Osteoblast (primary cell): ENCODE results near the gene GINS3. TPM values are rescaled to one million over a fixed set of nuclear protein-coding genes. Genes with fewer than 3 reads are reported as not detected.
A peak's percentile ranks its signal among the peaks of the same experiment; 100 is the strongest.

Experiments used
- DNase-seq: peaks from one replicate; pipeline ENCODE4 v3.0.0; 2011; ENCODE audit warnings: low spot score, mixed read lengths; ENCODE audit not compliant: insufficient read length; ENCODE audit errors: missing footprints
- H2AFZ ChIP-seq: 2 replicates; pipeline ENCODE4 v1.6.0; 2011; ENCODE audit warnings: mild to moderate bottlenecking, low read length
- H3K27ac ChIP-seq: 2 replicates; pipeline ENCODE4 v1.5.1; 2011; ENCODE audit warnings: mild to moderate bottlenecking, low read depth, low read length, moderate library complexity
- H3K27me3 ChIP-seq: 2 replicates; pipeline ENCODE4 v1.6.0; 2012; ENCODE audit warnings: mild to moderate bottlenecking, control low read depth, inconsistent platforms, low read length, moderate library complexity; ENCODE audit not compliant: insufficient read depth
- H3K36me3 ChIP-seq: 2 replicates; pipeline ENCODE4 v1.5.1; 2011; ENCODE audit warnings: mild to moderate bottlenecking, low read length, control low read depth, moderate library complexity; ENCODE audit not compliant: insufficient read depth
- H3K4me1 ChIP-seq: 2 replicates; pipeline ENCODE4 v1.5.1; 2011; ENCODE audit warnings: mild to moderate bottlenecking, low read length, control low read depth, moderate library complexity; ENCODE audit not compliant: insufficient read depth
- H3K4me2 ChIP-seq: 2 replicates; pipeline ENCODE4 v1.6.0; 2011; ENCODE audit warnings: mild to moderate bottlenecking, low read length; ENCODE audit not compliant: insufficient read depth
- H3K4me3 ChIP-seq: fragments of 200-600 bp; sonication (generic); 3 replicates; pipeline ENCODE4 v1.5.1; 2012; ENCODE audit warnings: mild to moderate bottlenecking, low read length, inconsistent platforms; ENCODE audit not compliant: insufficient read depth
- H3K79me2 ChIP-seq: 2 replicates; pipeline ENCODE4 v1.6.0; 2012; ENCODE audit warnings: mild to moderate bottlenecking, low read length, control low read depth, inconsistent platforms; ENCODE audit not compliant: insufficient read depth
- H3K9me3 ChIP-seq: 2 replicates; pipeline ENCODE4 v1.5.1; 2011; ENCODE audit warnings: low read depth, low read length, control low read depth
- H4K20me1 ChIP-seq: 2 replicates; pipeline ENCODE4 v1.6.0; 2012; ENCODE audit warnings: mild to moderate bottlenecking, low read length, control low read depth; ENCODE audit not compliant: insufficient read depth
- CTCF ChIP-seq: IDR thresholded peaks from 2 replicates; pipeline ENCODE4 v1.5.1; 2011; ENCODE audit warnings: mild to moderate bottlenecking, low read depth, low read length, moderate library complexity; ENCODE audit errors: extremely low read depth
- total RNA-seq: library from RNA; depleted of rRNA; stranded (reverse); fragments of >200 nt; gene quantifications from 2 replicates; pipeline ENCODE4 v1.2.3, GENCODE V29; 2012

The GINS3 gene
- 1.1 and 1.8 TPM in 2 replicates for total RNA-seq

DNA sequence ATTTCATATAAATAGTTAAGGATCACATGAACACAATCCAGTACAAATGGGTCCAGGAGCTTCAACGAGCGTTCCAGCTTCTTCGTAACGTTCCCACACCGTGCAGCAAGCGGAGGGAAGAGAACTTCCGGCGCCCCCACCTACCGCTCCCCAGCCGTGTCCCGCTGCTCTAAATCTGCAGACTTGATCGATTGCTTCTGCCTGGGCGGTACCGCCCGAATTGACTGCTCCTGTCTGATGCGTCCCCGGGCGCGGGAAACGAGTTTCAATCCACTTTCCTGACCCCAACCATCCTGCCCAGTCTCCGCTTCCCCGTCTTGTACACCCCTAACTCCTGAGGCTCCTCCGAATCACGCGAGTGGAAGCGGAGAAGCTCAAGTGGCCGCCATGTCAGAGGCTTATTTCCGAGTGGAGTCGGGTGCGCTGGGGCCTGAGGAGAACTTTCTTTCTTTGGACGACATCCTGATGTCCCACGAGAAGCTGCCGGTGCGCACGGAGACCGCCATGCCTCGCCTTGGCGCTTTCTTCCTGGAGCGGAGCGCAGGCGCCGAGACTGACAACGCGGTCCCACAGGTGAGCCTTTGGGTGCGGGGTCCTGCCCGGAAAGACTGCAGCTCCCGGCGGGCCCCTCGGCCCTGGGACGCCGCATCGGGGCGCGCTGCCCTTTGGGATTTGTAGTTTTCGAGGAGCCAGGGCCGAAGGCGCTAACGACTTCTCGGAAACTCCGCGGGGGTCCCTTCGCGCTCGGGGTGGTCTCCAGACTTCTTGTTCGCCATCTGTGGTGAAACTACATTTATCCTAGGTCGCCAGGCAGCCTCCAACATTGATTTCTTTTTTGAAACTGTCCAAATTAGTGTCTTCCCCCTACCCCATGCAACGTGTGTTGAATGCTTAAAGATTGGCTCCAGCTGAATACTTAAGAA lies at the start of gene GINS3:
Gene GINS3, plus strand, starts transcription at position 257 of the 923 bp plus-strand sequence. Its CDS starts 131 bp downstream, at position 388.
- H3K4me3 ChIP-seq, result peak within 1 kb of the TSS; percentile 98
- TF ChIP-seq CTCF, result no peak
- DNase-seq, result peak; percentile 98

GRCh38 chr16:58343562-58343961 lies 48.7 kb upstream of the GINS3 start:
- Histone ChIP-seq H3K27ac (no peak overlapping the region), H3K4me2 (no peak overlapping the region), H3K36me3 (no peaks in the 10 kb centered on the region), H4K20me1 (no peaks in the 10 kb centered on the region), H2AFZ (no peak overlapping the region), H3K9me3 (no peaks in the 10 kb centered on the region), H3K4me3 (no peak overlapping the region), H3K27me3 (peaks cover 8% of the 10 kb centered on the region), H3K4me1 (no peaks in the 10 kb centered on the region), H3K79me2 (no peaks in the 10 kb centered on the region)
- no peak for DNase-seq
- TF ChIP-seq CTCF, result no peak

More for the DNA sequence above, at the start of gene GINS3:
- Histone ChIP-seq H3K4me2 (peak within 1 kb of the TSS; percentile 97), H3K27me3 (peaks cover 13% of the 10 kb centered on the region), H3K9me3 (no peaks in the 10 kb centered on the region), H2AFZ (peak within 1 kb of the TSS; percentile 100), H3K79me2 (peaks cover 5% of the 10 kb centered on the region), H4K20me1 (no peaks in the 10 kb centered on the region), H3K36me3 (no peaks in the 10 kb centered on the region), H3K4me1 (peaks cover 7% of the 10 kb centered on the region), H3K27ac (peak within 1 kb of the TSS; percentile 77)

DNA sequence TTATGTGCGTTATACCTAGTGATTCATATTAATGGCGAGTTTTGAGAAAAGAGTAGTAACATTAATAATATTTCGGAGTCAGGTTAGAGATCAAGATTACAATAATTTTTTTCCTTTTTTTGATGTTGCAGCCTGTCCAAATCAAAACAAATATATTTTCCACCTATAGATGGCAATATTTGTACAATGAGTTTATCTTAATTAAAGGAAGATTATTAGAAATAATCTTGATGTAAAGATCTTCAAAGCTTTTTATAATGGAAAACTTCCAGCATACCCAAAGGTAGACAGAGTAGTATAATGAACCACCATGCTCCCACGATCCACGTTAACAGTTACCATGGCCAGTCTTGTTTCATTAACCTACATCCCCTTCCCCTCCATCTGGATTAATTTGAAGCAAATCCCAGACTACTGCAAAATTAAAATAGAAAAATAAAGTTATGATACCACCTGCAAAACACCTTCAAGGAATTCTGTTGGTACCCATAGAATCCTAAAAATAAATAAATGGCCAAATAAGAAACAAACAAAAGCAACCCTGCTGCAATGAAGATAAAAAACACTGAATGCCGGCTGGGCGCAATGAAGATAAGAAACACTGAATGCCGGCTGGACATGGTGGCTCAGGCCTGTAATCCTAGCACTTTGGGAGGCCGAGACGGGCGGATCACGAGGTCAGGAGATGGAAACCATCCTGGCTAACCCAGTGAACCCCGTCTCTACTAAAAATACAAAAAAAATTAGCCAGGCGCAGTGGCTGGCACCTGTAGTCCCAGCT lies 46.5 kb upstream of the GINS3 start:
- no peaks in the 10 kb centered on the region for H3K36me3 ChIP-seq
- H3K9me3 ChIP-seq, result no peaks in the 10 kb centered on the region
- H3K79me2 ChIP-seq, result no peaks in the 10 kb centered on the region
- H3K4me2 ChIP-seq, result no peak overlapping the region
- H3K27ac ChIP-seq, result no peak overlapping the region
- DNase-seq, result no peak
- no peaks in the 10 kb centered on the region for H3K4me1 ChIP-seq
- H3K27me3 ChIP-seq, result peaks cover 18% of the 10 kb centered on the region
- H3K4me3 ChIP-seq, result no peak overlapping the region
- no peak overlapping the region for H2AFZ ChIP-seq
- TF ChIP-seq CTCF, result peak; percentile 34
- H4K20me1 ChIP-seq, result no peaks in the 10 kb centered on the region
